WTC11 (cell line): ENCODE data around the gene CREB3L1. TPM values are rescaled to one million over a fixed set of nuclear protein-coding genes. Genes with fewer than 3 reads are reported as not detected.

ENCODE experiments used
- ATAC-seq: fragments of 200-7000 bp; cut with Tn5 transposase; 2 replicates; pipeline ENCODE4 v1.10.0; 2021; ENCODE audit warnings: mild to moderate bottlenecking, moderate library complexity
- CTCF ChIA-PET: fragments of 300-600 bp; sonication (Branson Sonifier 250); formaldehyde crosslinking; loops from one replicate; lab custom pipeline; 2021; ENCODE audit warnings: antibody characterized with exemption; lab: Charles Lee
- POLR2A ChIA-PET: fragments of 350-600 bp; sonication (Branson Sonifier 250); formaldehyde crosslinking; loops from one replicate; lab custom pipeline; 2021; ENCODE audit warnings: antibody characterized with exemption; lab: Charles Lee
- DNase-seq: peaks from one replicate; pipeline ENCODE4 v3.0.0; 2021; ENCODE audit warnings: low spot score
- H3K27ac Mint-ChIP-seq: 2 replicates; pipeline ENCODE4 v1.8.0; 2021; ENCODE audit warnings: mixed read lengths
- H3K27me3 Mint-ChIP-seq: 2 replicates; pipeline ENCODE4 v1.8.0; 2021; ENCODE audit warnings: low read depth, mild to moderate bottlenecking, moderate library complexity, mixed read lengths
- H3K36me3 Mint-ChIP-seq: 2 replicates; pipeline ENCODE4 v1.8.0; 2021; ENCODE audit warnings: mixed read lengths
- H3K4me1 Mint-ChIP-seq: 2 replicates; pipeline ENCODE4 v1.8.0; 2022; ENCODE audit warnings: mixed read lengths
- H3K4me3 Mint-ChIP-seq: 2 replicates; pipeline ENCODE4 v1.8.0; 2021; ENCODE audit warnings: mild to moderate bottlenecking, moderate library complexity, mixed read lengths
- H3K9me3 Mint-ChIP-seq: 2 replicates; pipeline ENCODE4 v1.8.0; 2021; ENCODE audit warnings: mixed read lengths
- ETV6 ChIP-seq: sonication (generic); formaldehyde crosslinking; IDR thresholded peaks from 2 replicates; pipeline ENCODE4 v1.8.1; 2022; ENCODE audit warnings: mild to moderate bottlenecking, missing genetic modification reagents
- GTF2I ChIP-seq: fragments of 250-450 bp; sonication (Bioruptor Pico); conservative IDR thresholded peaks from 2 replicates; pipeline ENCODE4 v1.4.0; 2021; ENCODE audit warnings: mild to moderate bottlenecking
- NFYB ChIP-seq: sonication (generic); formaldehyde crosslinking; conservative IDR thresholded peaks from 2 replicates; pipeline ENCODE4 v1.8.0; 2022; ENCODE audit warnings: low read depth, missing genetic modification reagents
- ZNF396 ChIP-seq: fragments of 250-450 bp; sonication (Bioruptor Pico); IDR thresholded peaks from 2 replicates; pipeline ENCODE4 v1.8.0; 2021; ENCODE audit warnings: mild to moderate bottlenecking, moderate library complexity, borderline replicate concordance
- total RNA-seq: library from RNA; stranded (reverse); gene quantifications from 3 replicates; pipeline ENCODE4 v1.2.3, GENCODE V29; 2021
- TF ChIP-seq, protein P1 (sequence below): sonication (generic); formaldehyde crosslinking; IDR thresholded peaks from 2 replicates; pipeline ENCODE4 v1.8.0; 2022; ENCODE audit warnings: missing genetic modification reagents
- TF ChIP-seq, protein P2 (sequence below): fragments of 250-450 bp; sonication (Bioruptor Pico); IDR thresholded peaks from 2 replicates; pipeline ENCODE4 v2.1.2; 2022; ENCODE audit warnings: mild to moderate bottlenecking, moderate library complexity
- TF ChIP-seq, protein P3 (sequence below): sonication (generic); formaldehyde crosslinking; IDR thresholded peaks from 2 replicates; pipeline ENCODE4 v1.8.0; 2023; ENCODE audit warnings: mild to moderate bottlenecking, missing genetic modification reagents
- TF ChIP-seq, protein P4 (sequence below): sonication (generic); formaldehyde crosslinking; IDR thresholded peaks from 2 replicates; pipeline ENCODE4 v1.8.1; 2022; ENCODE audit warnings: low read depth, mild to moderate bottlenecking, moderate library complexity, missing genetic modification reagents, borderline replicate concordance
- TF ChIP-seq, protein P5 (sequence below): sonication (generic); formaldehyde crosslinking; IDR thresholded peaks from 2 replicates; pipeline ENCODE4 v1.8.1; 2022; ENCODE audit warnings: low read depth, missing genetic modification reagents, borderline replicate concordance

The CREB3L1 gene
- total RNA-seq, 1 experiment from 2014 or later = 10.9 TPM

DNA sequence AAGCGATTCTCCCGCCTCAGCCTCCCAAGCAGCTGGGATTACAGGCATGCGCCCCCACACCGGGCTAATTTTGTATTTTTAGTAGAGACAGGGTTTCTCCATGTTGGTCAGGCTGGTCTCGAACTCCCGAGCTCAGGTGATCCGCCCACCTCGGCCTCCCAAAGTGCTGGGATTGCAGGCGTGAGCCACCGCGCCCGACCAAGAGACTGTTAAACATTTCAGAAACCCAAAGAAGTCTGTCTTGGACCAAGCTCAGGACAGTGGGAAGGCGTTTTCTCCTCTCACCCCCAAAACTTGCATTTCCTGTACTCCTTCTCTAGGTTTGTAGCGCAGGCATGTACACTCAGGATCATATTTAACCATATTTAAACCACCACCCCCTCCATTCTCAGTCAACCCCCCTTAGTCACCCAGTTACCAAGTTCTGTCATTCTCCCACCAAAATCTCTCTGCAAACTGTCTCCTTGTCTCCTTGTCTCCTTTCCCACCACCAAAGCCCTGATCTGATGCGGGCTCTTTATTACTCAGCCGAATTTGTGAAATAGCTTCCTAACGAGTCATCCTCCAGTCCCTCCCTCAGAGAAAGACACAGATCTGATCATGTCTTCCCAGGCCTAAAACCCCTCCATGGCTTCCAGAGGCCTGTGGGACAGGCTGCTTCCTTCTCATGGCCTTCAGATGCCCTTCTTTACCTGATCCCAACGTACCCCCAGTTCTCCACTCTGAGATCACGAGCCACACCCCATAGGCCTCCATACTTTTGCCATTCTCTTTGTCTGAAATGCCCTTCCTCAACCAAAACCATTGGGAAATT is 29.0 kb upstream of the CREB3L1 start (continued):
- TF ChIP-seq, protein P1, sequence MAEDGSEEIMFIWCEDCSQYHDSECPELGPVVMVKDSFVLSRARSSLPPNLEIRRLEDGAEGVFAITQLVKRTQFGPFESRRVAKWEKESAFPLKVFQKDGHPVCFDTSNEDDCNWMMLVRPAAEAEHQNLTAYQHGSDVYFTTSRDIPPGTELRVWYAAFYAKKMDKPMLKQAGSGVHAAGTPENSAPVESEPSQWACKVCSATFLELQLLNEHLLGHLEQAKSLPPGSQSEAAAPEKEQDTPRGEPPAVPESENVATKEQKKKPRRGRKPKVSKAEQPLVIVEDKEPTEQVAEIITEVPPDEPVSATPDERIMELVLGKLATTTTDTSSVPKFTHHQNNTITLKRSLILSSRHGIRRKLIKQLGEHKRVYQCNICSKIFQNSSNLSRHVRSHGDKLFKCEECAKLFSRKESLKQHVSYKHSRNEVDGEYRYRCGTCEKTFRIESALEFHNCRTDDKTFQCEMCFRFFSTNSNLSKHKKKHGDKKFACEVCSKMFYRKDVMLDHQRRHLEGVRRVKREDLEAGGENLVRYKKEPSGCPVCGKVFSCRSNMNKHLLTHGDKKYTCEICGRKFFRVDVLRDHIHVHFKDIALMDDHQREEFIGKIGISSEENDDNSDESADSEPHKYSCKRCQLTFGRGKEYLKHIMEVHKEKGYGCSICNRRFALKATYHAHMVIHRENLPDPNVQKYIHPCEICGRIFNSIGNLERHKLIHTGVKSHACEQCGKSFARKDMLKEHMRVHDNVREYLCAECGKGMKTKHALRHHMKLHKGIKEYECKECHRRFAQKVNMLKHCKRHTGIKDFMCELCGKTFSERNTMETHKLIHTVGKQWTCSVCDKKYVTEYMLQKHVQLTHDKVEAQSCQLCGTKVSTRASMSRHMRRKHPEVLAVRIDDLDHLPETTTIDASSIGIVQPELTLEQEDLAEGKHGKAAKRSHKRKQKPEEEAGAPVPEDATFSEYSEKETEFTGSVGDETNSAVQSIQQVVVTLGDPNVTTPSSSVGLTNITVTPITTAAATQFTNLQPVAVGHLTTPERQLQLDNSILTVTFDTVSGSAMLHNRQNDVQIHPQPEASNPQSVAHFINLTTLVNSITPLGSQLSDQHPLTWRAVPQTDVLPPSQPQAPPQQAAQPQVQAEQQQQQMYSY (CRISPR knock-in tag) = no peak
- TF ChIP-seq, protein P2, sequence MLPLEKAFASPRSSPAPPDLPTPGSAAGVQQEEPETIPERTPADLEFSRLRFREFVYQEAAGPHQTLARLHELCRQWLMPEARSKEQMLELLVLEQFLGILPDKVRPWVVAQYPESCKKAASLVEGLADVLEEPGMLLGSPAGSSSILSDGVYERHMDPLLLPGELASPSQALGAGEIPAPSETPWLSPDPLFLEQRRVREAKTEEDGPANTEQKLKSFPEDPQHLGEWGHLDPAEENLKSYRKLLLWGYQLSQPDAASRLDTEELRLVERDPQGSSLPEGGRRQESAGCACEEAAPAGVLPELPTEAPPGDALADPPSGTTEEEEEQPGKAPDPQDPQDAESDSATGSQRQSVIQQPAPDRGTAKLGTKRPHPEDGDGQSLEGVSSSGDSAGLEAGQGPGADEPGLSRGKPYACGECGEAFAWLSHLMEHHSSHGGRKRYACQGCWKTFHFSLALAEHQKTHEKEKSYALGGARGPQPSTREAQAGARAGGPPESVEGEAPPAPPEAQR (CRISPR knock-in tag) = no peak
- no peak for TF ChIP-seq ETV6 (CRISPR knock-in tag)
- TF ChIP-seq, protein P3, sequence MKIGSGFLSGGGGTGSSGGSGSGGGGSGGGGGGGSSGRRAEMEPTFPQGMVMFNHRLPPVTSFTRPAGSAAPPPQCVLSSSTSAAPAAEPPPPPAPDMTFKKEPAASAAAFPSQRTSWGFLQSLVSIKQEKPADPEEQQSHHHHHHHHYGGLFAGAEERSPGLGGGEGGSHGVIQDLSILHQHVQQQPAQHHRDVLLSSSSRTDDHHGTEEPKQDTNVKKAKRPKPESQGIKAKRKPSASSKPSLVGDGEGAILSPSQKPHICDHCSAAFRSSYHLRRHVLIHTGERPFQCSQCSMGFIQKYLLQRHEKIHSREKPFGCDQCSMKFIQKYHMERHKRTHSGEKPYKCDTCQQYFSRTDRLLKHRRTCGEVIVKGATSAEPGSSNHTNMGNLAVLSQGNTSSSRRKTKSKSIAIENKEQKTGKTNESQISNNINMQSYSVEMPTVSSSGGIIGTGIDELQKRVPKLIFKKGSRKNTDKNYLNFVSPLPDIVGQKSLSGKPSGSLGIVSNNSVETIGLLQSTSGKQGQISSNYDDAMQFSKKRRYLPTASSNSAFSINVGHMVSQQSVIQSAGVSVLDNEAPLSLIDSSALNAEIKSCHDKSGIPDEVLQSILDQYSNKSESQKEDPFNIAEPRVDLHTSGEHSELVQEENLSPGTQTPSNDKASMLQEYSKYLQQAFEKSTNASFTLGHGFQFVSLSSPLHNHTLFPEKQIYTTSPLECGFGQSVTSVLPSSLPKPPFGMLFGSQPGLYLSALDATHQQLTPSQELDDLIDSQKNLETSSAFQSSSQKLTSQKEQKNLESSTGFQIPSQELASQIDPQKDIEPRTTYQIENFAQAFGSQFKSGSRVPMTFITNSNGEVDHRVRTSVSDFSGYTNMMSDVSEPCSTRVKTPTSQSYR = no peak
- TF ChIP-seq, protein P4, sequence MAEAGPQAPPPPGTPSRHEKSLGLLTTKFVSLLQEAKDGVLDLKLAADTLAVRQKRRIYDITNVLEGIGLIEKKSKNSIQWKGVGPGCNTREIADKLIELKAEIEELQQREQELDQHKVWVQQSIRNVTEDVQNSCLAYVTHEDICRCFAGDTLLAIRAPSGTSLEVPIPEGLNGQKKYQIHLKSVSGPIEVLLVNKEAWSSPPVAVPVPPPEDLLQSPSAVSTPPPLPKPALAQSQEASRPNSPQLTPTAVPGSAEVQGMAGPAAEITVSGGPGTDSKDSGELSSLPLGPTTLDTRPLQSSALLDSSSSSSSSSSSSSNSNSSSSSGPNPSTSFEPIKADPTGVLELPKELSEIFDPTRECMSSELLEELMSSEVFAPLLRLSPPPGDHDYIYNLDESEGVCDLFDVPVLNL = no peak
- no peak for TF ChIP-seq GTF2I
- TF ChIP-seq, all 79 proteins: peak for 0

DNA sequence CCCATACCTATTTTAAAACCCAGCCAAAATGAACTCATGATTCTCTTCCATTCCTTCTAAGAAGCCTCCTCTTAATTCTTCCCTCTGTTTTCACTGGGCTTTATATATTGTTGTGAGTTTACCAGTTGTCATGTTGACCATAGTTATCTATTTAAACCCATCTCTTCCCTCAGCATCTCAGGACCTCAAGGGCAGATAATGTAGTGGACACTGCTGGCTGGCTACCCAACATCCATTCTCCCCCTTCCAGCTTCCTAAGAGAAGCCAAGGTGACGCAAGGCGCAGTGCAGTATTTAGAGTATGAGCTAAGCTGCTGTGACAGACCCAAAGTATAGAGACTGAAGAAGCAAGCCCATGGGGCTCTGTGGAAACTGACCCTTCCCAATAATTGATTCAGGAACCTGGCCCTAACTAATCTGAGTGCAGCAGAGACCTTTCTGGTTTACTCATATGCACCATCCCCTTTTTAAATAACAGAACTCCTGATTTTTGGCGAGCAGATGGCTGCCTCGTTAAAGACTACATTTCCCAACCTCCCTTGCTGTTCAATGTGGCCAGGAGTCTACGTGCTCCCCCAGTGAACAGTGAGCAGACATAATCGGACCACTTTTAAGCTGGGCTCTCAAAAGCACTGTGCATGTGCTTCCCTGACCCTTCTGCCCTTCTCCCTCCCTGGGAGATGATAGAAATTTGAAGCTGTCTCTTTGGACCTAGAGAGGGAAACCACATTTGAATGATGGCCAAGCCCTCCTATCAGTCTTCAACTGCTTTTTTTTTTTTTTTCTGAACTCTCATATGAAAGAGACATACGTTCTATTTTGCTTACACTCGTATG is 28.1 kb upstream of the CREB3L1 start:
- ChIA-PET CTCF (interaction anchor here (0.7 to 3.0 kb wide), 13 partner anchors 9 to 115 kb away, joined by 3 to 21 read pairs (median 4); partner anchors contain the start of gene CREB3L1), POLR2A (interaction anchor here (0.5 to 1.2 kb wide), 6 partner anchors 11 to 95 kb away, joined by 3 to 5 read pairs (median 4); no protein-coding TSS in a partner anchor)
- no peaks in the 10 kb centered on the region for H3K36me3 Mint-ChIP-seq
- TF ChIP-seq, protein P5, sequence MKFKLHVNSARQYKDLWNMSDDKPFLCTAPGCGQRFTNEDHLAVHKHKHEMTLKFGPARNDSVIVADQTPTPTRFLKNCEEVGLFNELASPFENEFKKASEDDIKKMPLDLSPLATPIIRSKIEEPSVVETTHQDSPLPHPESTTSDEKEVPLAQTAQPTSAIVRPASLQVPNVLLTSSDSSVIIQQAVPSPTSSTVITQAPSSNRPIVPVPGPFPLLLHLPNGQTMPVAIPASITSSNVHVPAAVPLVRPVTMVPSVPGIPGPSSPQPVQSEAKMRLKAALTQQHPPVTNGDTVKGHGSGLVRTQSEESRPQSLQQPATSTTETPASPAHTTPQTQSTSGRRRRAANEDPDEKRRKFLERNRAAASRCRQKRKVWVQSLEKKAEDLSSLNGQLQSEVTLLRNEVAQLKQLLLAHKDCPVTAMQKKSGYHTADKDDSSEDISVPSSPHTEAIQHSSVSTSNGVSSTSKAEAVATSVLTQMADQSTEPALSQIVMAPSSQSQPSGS (CRISPR knock-in tag) = no peak
- TF ChIP-seq NFYB (CRISPR knock-in tag) (peak; percentile 24; the same call in 1 of the 2 replicates), ZNF396 (no peak)
- H3K4me1 Mint-ChIP-seq = peaks cover 23% of the 10 kb centered on the region
- peaks cover 2% of the 10 kb centered on the region; the same call in 1 of the 2 replicates for H3K27me3 Mint-ChIP-seq
- DNase-seq (no peak), ATAC-seq (0 out of 2 replicates have a peak, but pooled peaks have one; percentile 10)
- no peaks in the 10 kb centered on the region for H3K9me3 Mint-ChIP-seq
- H3K27ac Mint-ChIP-seq = peak overlapping the region; percentile 9; the same call in 1 of the 2 replicates
- no peak overlapping the region for H3K4me3 Mint-ChIP-seq
